Adrenal gland (tissue), 12 donors: Measurements from ENCODE around the gene FBLN7. TPM values are rescaled to one million over a fixed set of nuclear protein-coding genes. Genes with fewer than 3 reads are reported as not detected.
A peak's percentile ranks its signal among the peaks of the same experiment; 100 is the strongest.

Source experiments
- DNase-seq, 7 donors: peaks; one replicate each; pipeline ENCODE4 v3.0.0-alpha.2; 2019 to 2020
- H3K27ac ChIP-seq, 5 donors: fragments of 200-600 bp; sonication (generic) in 4 of 5; 1 replicate in 3 of 5; 2 replicates in 2 of 5; pipeline versions ENCODE4 v1.5.1 to v1.8.0; 2016 to 2020; ENCODE audit warnings: mild to moderate bottlenecking in 1 of 5
- H3K27me3 ChIP-seq: fragments of 200-600 bp; 2 replicates; pipeline ENCODE4 v1.8.0; 2021
- H3K36me3 ChIP-seq, 2 donors: fragments of 200-600 bp; replicated peaks in 1 of 2; 1 replicate in 1 of 2; 2 replicates in 1 of 2; pipeline versions ENCODE4 v1.5.1 to v1.8.0; 2018 to 2022
- H3K4me1 ChIP-seq, 2 donors: fragments of 200-600 bp; replicated peaks in 1 of 2; 1 replicate in 1 of 2; 2 replicates in 1 of 2; pipeline versions ENCODE4 v1.5.1 to v1.8.0; 2018 to 2021
- H3K4me3 ChIP-seq, 4 donors: fragments of 200-600 bp; sonication (generic) in 3 of 4; one replicate each; pipeline ENCODE4 v1.5.1; 2016 to 2018
- H3K9me3 ChIP-seq, 3 donors: fragments of 200-600 bp; sonication (generic) in 1 of 3; replicated peaks in 1 of 3; 1 replicate in 2 of 3; 2 replicates in 1 of 3; pipeline versions ENCODE4 v1.5.1 to v1.8.0; 2016 to 2021
- CTCF ChIP-seq, 6 experiments: fragments of 450-650 bp in 4 of 6; fragments of 200-600 bp in 2 of 6; sonication (generic) in 1 of 6; IDR thresholded peaks; 1 replicate in 5 of 6; 2 replicates in 1 of 6; pipeline versions ENCODE4 v1.5.1 to v1.8.0; 2016 to 2021; ENCODE audit warnings: antibody characterized with exemption in 6 of 6, mild to moderate bottlenecking in 2 of 6, moderate library complexity in 1 of 6
- POLR2A ChIP-seq, 2 donors: fragments of 450-650 bp; IDR thresholded peaks; one replicate each; pipeline ENCODE4 v1.6.1; 2017; ENCODE audit warnings: antibody characterized with exemption in 2 of 2, mild to moderate bottlenecking in 2 of 2, moderate library complexity in 1 of 2
- WGBS, 4 donors: extraction: QIAGEN DNeasy Blood & Tissue Kit in 2 of 4; methylation state at CpG; one replicate each; pipeline versions ENCODE4 v1.1.5 to v1.1.7; 2013 to 2017; 5-methylcytosine and 5-hydroxymethylcytosine counted together
- intact Hi-C, 2 donors: fragments of 100-400 bp; cut with DNase I; formaldehyde crosslinking; loops; one replicate each; pipeline versions ENCODE4 v1.14.1 to v1.15.0; 2022 to 2023
- polyA plus RNA-seq, 3 donors: library from polyadenylated mRNA; stranded (reverse); fragments of 200-250 nt in 2 of 3; fragments of 350-450 nt in 1 of 3; fragmentation: Illumina TruSeq in 1 of 3; extraction: RNeasy Lipid Tissue Mini Kit (QIAGEN cat#74804) in 1 of 3; gene quantifications; one replicate each; pipeline ENCODE4 v1.2.3, GENCODE V29; 2013 to 2014
- total RNA-seq, 9 donors: library from RNA; depleted of rRNA in 4 of 9; stranded (reverse); fragments of >200 nt in 4 of 9; fragments of 120-200 nt in 1 of 9; fragmentation: NEBNext Ultra II Directional in 1 of 9; extraction: Animal tissue kit (Norgen Biotek cat#: 25700) in 1 of 9; gene quantifications; one replicate each; pipeline versions ENCODE4 v1.1.0 to v1.2.4, GENCODE V29; 2013 to 2023
- donor health status: healthy with polysubstance abuse.
- donor health status: Bipolar disorder and iron deficiency.
- donor health status: DM: yes; HTN: yes; CAD: no.
- donor health status: DM: no; HTN: no; CAD: no.
- donor health status: DM: no; HTN: no; CAD: no.
- donor health status: DM: yes; HTN: yes; CAD: no.

The FBLN7 gene
- total and polyA plus RNA-seq, 12 donors: 0.50 to 12.6 (median 6.4) TPM

DNA sequence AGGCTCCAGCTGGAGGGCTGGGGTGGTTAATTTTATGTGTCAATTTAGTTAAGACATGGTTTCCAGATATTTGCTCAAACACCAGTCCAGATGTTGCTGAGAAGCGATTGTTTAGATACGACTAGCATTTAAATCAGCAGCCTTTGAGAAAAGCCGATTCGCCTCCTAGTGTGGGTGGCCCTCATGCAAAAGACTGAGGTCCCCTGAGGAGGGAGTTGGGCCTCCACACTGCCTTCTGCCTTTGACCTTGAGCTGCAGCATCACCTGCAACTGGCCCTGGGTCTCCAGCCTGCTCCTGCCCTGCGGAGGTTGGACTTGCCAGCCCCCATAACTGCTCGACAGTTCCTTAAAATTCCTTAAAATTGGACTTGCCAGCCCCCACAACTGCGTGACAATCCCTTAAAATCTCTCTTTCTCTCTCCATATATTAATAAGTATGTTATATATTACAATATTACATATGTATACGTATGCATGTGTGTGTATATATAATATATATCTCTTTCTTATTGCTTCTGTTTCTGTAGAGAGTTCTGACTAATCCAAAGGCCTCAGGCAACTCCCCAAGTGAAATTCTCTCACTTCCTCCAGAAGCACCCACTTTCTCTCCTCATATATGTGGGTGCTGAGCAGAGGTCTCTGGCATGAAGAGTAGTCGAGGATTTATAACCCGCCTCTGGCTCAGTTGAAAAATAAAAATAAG lies 14.4 kb downstream of the FBLN7 start:
- no peak overlapping the region for H3K27ac ChIP-seq
- intact Hi-C loops: no loop called here
- no peak overlapping the region for H3K4me3 ChIP-seq
- WGBS, 4 donors: 95 to 98% (median 96%) methylated on average over 10 of the region's 10 CpGs
- H3K27me3 ChIP-seq: no peaks in the 10 kb centered on the region
- no peaks in the 10 kb centered on the region for H3K36me3 ChIP-seq
- peak in 2 of 7 donors; percentile 11 to 24 for DNase-seq
- no peaks in the 10 kb centered on the region for H3K4me1 ChIP-seq
- no peaks in the 10 kb centered on the region for H3K9me3 ChIP-seq
- TF ChIP-seq CTCF (IDR thresholded peaks at IDR 0.05) (no peak), POLR2A (IDR thresholded peaks at IDR 0.05) (no peak)

DNA sequence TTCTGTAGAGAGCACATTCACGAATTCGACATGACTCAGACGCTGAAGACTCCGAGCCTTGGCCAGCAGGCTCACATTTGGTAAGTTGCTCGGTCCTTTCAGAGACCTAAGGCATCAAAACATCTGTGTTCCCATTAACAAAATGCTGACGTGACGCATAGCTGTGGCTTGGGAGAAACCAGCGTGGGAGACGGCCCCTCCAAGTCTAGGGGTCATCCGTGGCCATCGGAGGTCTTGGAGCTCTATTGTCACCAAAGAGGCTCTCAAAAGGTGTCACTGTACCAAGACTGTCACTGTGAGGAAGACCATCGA lies 14.9 kb downstream of the FBLN7 start:
- H3K4me3 ChIP-seq: no peak overlapping the region
- TF ChIP-seq CTCF (IDR thresholded peaks at IDR 0.05) (no peak), POLR2A (IDR thresholded peaks at IDR 0.05) (no peak)
- H3K36me3 ChIP-seq: no peaks in the 10 kb centered on the region
- no peaks in the 10 kb centered on the region for H3K27me3 ChIP-seq
- H3K4me1 ChIP-seq: no peaks in the 10 kb centered on the region
- H3K9me3 ChIP-seq: no peaks in the 10 kb centered on the region
- no peak overlapping the region for H3K27ac ChIP-seq
- intact Hi-C loops: no loop called here
- DNase-seq: peak in 1 of 7 donors; percentile 34
- 89 to 96% (median 95%) methylated on average over 12 of the region's 12 CpGs for WGBS, 4 donors

DNA sequence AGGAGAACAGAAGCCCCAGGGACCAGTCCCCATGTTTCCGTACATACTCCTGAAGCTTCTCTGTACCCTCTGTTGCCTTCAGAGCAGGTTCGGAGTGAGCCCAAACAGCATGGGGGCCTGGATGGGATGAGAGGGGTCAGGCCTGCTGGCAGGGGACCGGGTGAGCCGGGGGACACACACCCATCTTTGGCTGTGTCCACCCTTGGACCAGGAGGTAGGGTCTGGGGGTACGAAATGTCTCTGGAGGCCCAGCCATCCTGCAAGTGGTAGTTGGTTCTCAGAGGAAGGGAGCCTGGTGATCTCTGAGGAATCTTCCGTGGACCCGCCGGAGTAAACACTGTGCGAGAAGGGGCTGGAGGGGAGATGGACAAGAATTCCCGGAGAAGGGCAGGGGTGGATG lies 15.3 kb downstream of the FBLN7 start:
- WGBS, 4 donors: 96 to 99% (median 98%) methylated on average over 8 to 10 of the region's 10 CpGs
- H3K36me3 ChIP-seq: no peaks in the 10 kb centered on the region
- DNase-seq: peak in 2 of 7 donors; percentile 9 to 25
- H3K27ac ChIP-seq: no peak overlapping the region
- H3K9me3 ChIP-seq: no peaks in the 10 kb centered on the region
- H3K4me3 ChIP-seq: no peak overlapping the region
- H3K4me1 ChIP-seq: no peaks in the 10 kb centered on the region
- no peaks in the 10 kb centered on the region for H3K27me3 ChIP-seq
- TF ChIP-seq CTCF (IDR thresholded peaks at IDR 0.05): no peak
- TF ChIP-seq POLR2A (IDR thresholded peaks at IDR 0.05): no peak
- intact Hi-C loops: no loop called here

DNA sequence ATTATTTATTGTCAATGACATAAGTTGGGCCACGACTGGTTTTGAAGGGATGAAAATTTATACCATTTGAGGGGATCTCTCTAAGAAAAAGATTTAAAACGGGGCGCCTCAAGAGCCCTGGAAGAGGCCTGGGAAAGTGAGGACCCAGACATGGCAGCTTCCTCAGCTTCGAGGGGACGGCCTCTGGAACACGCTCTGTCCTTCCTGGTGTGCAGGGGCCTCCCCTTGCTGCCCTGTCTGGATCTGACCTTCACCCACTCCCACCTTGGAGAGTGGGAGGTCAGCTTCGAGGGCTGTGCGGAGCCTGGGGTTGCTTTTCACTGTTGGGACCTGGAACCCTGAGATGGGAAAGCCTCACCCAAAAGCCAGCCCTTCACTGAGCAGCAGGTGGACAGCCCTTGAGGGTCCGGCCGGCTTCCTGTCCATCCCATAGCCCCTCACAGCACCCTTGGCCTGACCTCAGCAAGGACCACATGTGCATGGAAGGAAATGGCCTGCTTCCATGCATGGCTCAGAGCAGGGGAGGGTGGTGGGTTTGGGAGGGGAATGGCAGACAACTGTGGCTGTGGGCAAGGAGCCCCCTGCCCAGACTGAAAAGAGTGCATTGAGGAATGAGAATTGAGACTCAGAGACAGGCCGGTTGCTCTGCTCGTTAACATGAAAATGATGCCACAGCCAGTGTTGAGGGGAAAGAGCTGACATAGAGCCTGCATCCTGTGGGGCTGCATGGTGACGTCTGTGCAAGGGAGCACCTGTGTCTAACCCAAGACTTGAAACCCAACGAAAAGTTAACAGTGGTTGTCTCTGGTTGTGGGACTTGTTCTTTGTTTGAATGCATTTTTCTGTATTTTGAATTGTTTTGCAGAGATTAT lies 16.3 kb downstream of the FBLN7 start:
- no peaks in the 10 kb centered on the region for H3K9me3 ChIP-seq
- TF ChIP-seq CTCF (IDR thresholded peaks at IDR 0.05): no peak
- no peak for TF ChIP-seq POLR2A (IDR thresholded peaks at IDR 0.05)
- no peaks in the 10 kb centered on the region for H3K27me3 ChIP-seq
- DNase-seq: peak in 1 of 7 donors; percentile 30
- no peaks in the 10 kb centered on the region for H3K36me3 ChIP-seq
- H3K4me1 ChIP-seq: no peaks in the 10 kb centered on the region
- no peak overlapping the region for H3K27ac ChIP-seq
- 78 to 90% (median 86%) methylated on average over 12 to 14 of the region's 14 CpGs for WGBS, 4 donors
- no peak overlapping the region for H3K4me3 ChIP-seq
- intact Hi-C loops: no loop called here
